GM19467 (cell line): ENCODE data around the gene DPYD.
A peak's percentile ranks its signal among the peaks of the same experiment; 100 is the strongest.
"Not testable (repeated sequence)": the region's sequence is repeated elsewhere in the genome, so short reads cannot be mapped to it uniquely, and the experiment has no call there.

Experiments
- ATAC-seq: cut with Tn5 transposase; IDR thresholded peaks from one replicate; pipeline ENCODE4 v1.9.1; 2021; ENCODE audit warnings: mild to moderate bottlenecking, moderate library complexity; ENCODE audit not compliant: unreplicated experiment

Gene DPYD

GRCh38 chr1:97245026-97245425 lies 675.8 kb downstream of the DPYD start:
- no peak for ATAC-seq

GRCh38 chr1:97243973-97244560 lies 676.8 kb downstream of the DPYD start:
- peak; percentile 63 for ATAC-seq

- no peak for ATAC-seq
Observed at GRCh38 chr1:97238816-97239215, 682.0 kb downstream of the DPYD start.

- not testable (repeated sequence) for ATAC-seq
Observed at GRCh38 chr1:97231354-97231753, 689.5 kb downstream of the DPYD start.

GRCh38 chr1:97212671-97213070 lies 708.2 kb downstream of the DPYD start:
- no peak for ATAC-seq

- no peak for ATAC-seq
Observed at GRCh38 chr1:97210307-97210706, 710.5 kb downstream of the DPYD start.

- ATAC-seq = no peak
Observed at GRCh38 chr1:97209381-97209957, 711.4 kb downstream of the DPYD start.

- no peak for ATAC-seq
Observed at GRCh38 chr1:97207868-97208267, 713.0 kb downstream of the DPYD start.

GRCh38 chr1:97204468-97204867 lies 716.4 kb downstream of the DPYD start:
- no peak for ATAC-seq

- ATAC-seq = no peak
Observed at GRCh38 chr1:97202481-97203380, 718.1 kb downstream of the DPYD start.

GRCh38 chr1:97201641-97202040 lies 719.2 kb downstream of the DPYD start:
- no peak for ATAC-seq

GRCh38 chr1:97200595-97200994 lies 720.2 kb downstream of the DPYD start:
- ATAC-seq = no peak

- ATAC-seq = no peak
Observed at GRCh38 chr1:97196825-97197516, 723.9 kb downstream of the DPYD start.

- no peak for ATAC-seq
Observed at GRCh38 chr1:97192872-97193572, 727.8 kb downstream of the DPYD start.

- no peak for ATAC-seq
Observed at GRCh38 chr1:97190326-97190725, 730.5 kb downstream of the DPYD start.

- no peak for ATAC-seq
Observed at GRCh38 chr1:97186381-97186780, 734.5 kb downstream of the DPYD start.

GRCh38 chr1:97174039-97174704 lies 746.7 kb downstream of the DPYD start:
- no peak for ATAC-seq

GRCh38 chr1:97170300-97170699 lies 750.5 kb downstream of the DPYD start:
- no peak for ATAC-seq

- no peak for ATAC-seq
Observed at GRCh38 chr1:97168056-97168455, 752.8 kb downstream of the DPYD start.

GRCh38 chr1:97167246-97167645 lies 753.6 kb downstream of the DPYD start:
- no peak for ATAC-seq
